Left colon (tissue), 2 donors: ENCODE results near the gene CD163L1. TPM values are rescaled to one million over a fixed set of nuclear protein-coding genes. Genes with fewer than 3 reads are reported as not detected.
A peak's percentile ranks its signal among the peaks of the same experiment; 100 is the strongest.
"Not testable (repeated sequence)": the region's sequence is repeated elsewhere in the genome, so short reads cannot be mapped to it uniquely, and the experiment has no call there.

ENCODE experiments used
- ATAC-seq: fragments of 200-7000 bp; cut with Tn5 transposase; one replicate; pipeline ENCODE4 v1.9.1; 2020; ENCODE audit warnings: mild to moderate bottlenecking, moderate library complexity
- DNase-seq, 2 donors: peaks; one replicate each; pipeline ENCODE4 v3.0.0-alpha.2; 2020
- intact Hi-C, 2 donors: fragments of 100-400 bp; cut with DNase I in 1 of 2; cut with micrococcal nuclease in 1 of 2; formaldehyde crosslinking; loops; one replicate each; pipeline versions ENCODE4 v1.11.2 to v1.14.0; 2022; cut with DNase I, micrococcal nuclease
- long read RNA-seq: library from polyadenylated mRNA; unstranded; transcript quantifications from one replicate; pipeline ENCODE4 v2.0.0, GENCODE V29; 2021
- total RNA-seq, 2 donors: library from RNA; stranded (reverse); fragmentation: NEBNext Ultra II Directional; extraction: Animal tissue kit (Norgen Biotek cat#: 25700); gene quantifications; one replicate each; pipeline ENCODE4 v1.2.1, GENCODE V29; 2021
- donor health status: DM: no; HTN: no; CAD: no.
- donor health status: DM: yes; HTN: yes; CAD: no.

CD163L1 gene
- total RNA-seq: 10 to 100 TPM in 1 of 2 donors, 1 to 10 TPM in 1; 9.8 to 18.3 TPM
- long read RNA-seq, full-length matches to known transcripts: 1 of 2 reads
- long read RNA-seq, partial matches to known transcripts: 0 of 2 reads
- long read RNA-seq, other reads (novel, unspliced or antisense): 1 of 2 reads

DNA sequence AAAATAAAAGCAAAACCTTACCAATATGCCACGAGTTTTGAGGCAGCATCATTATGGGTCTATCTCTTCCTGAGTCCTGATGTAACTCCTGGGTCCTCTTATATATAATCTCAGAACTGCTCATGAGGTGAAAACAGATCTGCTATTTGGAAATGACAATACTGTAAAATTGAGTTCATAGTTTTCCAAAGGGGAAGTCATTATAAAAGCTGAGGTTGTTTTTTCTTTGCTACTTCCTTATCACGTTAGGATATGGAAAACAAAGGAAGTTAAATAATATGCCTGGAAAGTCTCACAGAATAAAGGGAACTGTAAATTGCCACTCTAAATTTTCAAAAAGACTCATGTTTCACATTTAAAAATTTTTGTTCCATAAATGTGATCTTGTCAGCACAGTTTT lies at the start of gene CD163L1:
Gene CD163L1, minus strand, starts transcription at position 78 of the 400 bp plus-strand sequence. Its CDS starts 26 bp downstream, at position 52.
- ATAC-seq: peak; percentile 73
- DNase-seq: no peak
- intact Hi-C loops: no loop called here

DNA sequence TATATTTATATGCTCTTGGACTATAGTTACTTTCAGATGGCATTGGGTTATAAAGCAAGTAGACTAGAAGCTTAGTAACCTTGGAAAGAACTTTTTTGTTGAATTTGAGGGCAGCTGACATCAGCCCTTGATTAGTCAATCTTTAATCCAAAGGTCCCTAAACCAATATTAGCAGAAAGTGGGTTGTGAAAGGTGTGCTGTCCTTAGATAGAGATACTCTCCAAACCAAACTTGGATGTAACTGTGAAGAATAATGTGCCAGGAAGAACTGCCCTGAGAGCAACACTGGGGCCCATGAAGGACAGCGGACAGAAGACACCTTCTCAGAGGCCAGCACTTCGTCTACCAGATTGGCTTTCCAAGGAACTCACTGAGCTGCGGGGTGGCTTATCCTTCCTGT lies 49.1 kb upstream of the CD163L1 start:
- intact Hi-C loops: no loop called here
- no peak for DNase-seq
- no peak for ATAC-seq

DNA sequence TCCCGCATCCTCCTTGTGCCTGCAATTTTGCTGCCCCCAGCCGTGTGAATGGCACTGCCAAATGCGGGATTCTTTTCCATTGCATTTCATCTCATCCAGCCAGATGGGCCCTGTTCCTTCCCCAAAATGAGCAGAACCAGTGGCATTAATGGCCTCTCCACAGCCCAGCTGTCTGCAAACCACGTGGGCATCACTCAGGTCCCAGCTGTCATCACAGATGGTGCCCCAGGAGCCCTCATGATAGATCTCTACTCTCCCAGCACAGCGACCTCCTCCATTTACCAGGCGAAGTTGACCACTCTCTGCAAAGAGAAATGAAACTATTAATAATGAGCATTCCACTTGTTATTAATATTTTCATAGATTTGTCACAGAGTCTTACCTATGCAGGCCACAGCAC lies 42.6 kb upstream of the CD163L1 start:
- no peak for ATAC-seq
- no peak for DNase-seq
- intact Hi-C loops: no loop called here

DNA sequence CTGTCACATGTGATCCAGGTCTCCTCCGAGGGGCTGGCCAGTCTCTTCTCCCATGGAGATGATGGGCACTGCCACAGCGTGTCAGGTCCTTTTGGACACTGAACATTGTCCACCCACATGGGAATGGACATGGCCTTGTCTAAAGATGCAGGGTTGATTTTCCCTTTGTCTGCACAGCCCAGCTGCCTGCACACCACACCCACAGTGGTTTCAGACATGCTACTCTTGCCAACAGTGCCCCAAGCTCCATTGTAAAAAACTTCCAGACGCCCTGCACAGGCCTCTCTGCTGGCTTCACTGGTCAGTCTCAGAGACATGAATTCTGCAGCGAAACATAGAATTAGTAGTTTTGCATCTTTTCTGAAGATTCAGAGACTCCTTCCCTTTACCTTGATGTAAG lies 41.1 kb upstream of the CD163L1 start:
- DNase-seq (no peak), ATAC-seq (no peak)
- intact Hi-C loops: no loop called here

DNA sequence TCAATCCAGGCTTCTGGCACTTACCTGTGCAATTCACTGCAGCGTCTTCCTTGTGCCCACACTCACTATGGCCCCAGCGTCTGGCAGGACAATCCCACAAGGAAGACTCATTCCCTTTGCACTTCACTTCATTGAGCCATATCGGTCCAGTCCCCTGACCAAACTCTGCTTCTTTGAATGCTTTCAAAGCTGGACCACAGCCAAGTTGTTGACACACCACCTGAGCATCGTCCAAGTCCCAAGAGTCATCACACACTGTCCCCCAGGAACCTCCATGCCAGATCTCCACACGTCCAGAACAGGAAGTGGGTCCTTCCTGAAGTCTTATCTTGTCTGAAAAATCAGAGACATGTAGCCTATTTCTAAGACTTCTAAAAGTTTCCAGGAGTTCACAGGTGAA lies 39.4 kb upstream of the CD163L1 start:
- intact Hi-C loops: no loop called here
- ATAC-seq: no peak
- DNase-seq: no peak

DNA sequence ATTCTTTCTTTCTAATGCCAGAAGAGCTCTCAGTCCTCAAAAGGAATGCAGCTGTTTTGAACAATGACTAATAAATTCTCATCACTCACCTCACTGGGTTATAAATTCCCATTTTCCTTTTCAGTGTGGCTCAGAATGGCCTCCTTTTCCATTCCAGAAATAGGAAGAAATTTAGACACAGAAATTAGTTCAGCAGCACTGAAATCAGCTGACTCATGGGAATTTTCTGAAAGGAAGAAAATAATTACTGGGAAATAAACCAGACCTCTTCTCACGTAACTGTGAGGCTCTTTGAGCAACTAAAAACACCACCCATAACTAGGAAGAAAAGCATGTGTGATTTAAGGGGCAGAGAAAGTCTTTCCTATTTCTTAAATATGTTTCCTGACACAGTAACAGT lies 35.8 kb upstream of the CD163L1 start:
- intact Hi-C loops: no loop called here
- DNase-seq: no peak

DNA sequence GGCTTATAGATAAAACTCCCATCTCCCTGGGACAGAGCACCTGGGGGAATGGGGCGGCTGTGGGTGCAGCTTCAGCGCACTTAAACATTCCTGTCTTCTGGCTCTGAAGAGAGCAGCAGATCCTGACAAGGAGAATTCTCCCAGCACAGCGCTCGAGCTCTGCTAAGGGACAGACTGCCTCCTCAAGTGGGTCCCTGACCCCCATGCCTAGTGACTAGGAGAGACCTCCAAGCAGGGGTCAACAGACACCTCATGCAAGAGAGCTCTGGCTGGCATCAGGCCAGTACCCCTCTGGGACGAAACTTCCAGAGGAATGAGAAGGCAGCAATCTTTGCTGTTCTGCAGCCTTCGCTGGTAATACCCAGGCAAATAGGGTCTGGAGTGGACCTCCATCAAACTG lies 28.1 kb upstream of the CD163L1 start:
- ATAC-seq (no peak), DNase-seq (no peak)
- intact Hi-C loops: no loop called here

More for the DNA sequence above, 35.8 kb upstream of the CD163L1 start:
- ATAC-seq: no peak

DNA sequence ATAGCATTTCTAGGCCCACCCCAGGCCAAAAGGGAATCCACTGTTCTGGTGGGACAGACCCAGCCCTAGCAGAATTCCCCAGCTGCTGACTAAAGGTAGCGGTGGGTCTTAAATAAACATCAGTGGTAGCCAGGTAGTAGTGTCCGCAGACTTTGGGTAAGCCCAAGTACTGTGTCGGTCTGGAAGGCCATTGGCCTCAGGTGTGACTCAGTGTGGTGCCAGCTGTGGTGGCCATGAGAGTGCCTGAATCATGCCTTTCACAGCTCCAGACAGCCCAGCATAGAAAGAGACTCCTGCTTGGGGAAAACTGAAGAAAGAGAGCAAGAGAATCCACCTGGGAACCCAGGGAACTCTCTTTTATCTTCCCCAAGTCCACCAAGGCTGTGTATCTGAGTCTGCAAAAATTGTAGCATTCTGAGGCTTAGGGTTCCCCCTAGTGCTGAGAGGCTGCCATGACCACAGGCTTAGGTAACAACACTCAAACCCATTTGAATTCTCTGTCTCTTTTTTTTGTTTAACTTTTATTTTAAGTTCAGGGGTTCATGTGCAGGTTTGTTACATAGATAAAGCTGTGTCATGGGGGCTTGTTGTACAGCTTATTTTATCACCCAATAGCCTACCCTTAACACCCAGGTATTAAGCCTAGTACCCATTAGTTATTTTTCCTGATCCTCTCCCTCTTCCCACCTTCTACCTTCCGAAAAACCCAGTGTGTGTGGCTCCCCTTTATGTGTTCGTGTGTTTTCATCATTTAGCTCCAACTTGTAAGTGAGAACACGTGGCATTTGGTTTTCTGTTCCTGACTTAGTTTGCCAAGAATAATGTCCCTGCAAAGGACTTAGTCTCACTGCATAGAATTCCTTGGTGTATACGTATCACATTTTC lies 16.7 kb upstream of the CD163L1 start:
- intact Hi-C loops: loop anchor here in 1 of 2 donors (5.0 kb wide), 1 partner anchor 238 kb away; no protein-coding TSS in a partner anchor
- peak; percentile 32 to 33 for DNase-seq
- peak; percentile 73 for ATAC-seq

DNA sequence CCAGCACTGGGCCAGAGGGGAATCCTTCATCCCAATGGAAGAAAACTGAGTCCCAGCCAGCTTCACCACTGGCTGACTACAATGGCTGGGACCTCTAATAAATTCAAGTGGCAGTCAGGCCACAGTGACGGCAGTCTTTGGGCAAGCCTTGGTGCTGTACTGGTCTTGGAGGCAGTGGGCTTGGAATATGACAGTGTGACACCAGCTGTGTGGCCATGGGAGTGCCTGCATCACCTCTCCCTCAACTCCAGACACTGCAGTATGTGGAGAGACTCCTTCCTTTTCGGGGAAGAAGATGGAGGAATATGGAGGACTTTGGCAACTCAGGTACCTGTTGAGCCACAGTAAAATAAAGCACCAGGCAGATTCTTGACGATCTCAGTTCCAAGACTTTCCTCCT lies 16.0 kb upstream of the CD163L1 start:
- intact Hi-C loops: loop anchor here in 1 of 2 donors (5.0 kb wide), 1 partner anchor 238 kb away; no protein-coding TSS in a partner anchor
- ATAC-seq (no peak), DNase-seq (no peak)

DNA sequence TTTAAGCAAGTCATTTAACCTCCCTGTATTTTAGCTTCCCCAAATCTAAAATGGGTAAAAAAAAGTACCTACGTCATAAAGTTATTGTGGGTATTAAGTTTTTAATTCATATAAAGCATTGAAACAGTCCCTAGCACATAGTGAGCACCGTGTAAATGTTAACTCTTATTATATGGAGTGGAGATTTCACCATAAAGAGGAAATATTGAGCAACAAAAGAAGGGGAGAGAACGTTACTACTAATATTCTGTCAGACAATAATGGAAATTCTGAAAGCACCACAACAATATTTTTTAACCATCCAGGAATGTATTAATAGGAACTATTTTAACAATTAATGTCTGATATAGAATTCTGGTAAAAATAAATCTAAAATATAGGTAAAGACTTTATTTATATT lies 7.8 kb upstream of the CD163L1 start:
- no peak for ATAC-seq
- intact Hi-C loops: no loop called here

DNA sequence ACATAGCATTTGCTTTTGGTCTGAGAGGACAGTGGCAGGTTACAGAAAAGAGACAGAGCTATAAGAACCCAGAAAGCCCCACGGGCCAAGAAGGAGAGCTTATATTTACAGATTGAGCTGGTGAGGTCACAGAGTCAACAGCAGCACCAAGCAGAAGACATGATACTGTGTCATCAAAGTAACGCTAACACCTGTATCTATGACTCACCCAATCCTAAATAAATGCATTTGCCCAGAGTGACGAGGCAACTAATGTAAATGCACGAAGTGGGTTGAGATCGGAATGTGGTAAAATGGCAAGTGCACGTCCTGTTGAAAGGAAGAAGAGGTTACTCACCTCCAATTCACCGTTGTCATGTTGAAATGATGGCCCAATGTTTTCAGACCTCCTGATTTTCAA lies 6.7 kb upstream of the CD163L1 start:
- no peak for ATAC-seq
- intact Hi-C loops: no loop called here

More for the DNA sequence above, 7.8 kb upstream of the CD163L1 start:
- no peak for DNase-seq

DNA sequence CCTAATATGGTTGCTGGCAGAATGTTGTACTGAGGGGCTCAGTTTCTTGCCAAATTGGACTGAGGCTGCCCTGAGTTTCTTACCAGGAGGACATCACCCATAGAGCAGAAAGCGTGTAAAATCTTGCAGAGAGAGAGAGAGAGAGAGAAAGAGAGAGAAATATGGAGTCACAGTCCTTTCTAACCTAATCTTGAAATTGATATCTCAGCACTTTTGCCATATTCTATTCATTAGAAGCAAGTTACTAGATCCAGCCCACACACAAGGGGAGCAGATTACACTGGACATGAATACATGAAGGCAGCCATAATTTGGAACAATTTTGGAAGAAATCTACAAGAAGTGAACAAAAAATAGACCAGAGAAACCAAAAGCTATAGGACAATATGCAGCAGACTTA lies 4.1 kb upstream of the CD163L1 start:
- no peak for ATAC-seq
- no peak for DNase-seq
- intact Hi-C loops: no loop called here

More for the DNA sequence above, 6.7 kb upstream of the CD163L1 start:
- DNase-seq: no peak

DNA sequence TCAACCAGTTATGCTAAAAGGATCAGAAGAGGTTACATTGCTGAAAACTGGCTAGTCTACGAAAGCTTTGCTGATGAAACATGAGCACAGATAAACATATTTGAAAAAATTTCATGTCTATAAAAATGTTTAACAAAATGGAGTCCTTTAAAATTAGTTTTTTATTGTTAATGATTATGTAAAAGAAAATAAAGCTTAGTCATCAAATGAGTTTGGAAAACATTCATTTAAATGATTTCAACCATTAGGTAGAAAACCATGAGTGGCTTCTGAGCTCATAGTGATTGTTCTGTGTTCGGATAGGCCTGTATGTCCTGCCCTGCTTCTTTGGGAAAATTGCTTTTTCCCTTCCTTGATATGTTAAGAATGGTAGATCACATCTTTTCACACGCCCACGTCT lies 584 bp upstream of the CD163L1 start:
- DNase-seq: no peak
- no peak for ATAC-seq
- intact Hi-C loops: no loop called here

DNA sequence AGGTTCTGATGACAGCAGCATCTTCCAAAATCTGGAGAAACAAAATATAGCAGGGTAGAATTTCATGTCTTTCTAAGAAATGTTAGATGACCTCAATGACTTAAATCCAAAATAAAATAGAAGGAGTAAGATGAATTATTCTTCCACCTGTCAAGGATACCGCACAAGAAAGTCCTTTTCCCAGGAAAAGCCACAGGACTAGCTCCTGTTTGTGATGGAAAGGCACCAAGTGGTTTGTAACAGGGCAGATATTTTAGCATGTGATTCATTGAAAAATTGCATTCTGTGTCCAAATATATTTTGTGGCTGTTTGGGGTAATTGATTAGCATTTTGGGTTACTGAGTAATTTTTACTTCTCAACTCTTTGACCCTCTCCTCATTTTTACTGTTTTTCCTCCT lies 2.7 kb downstream of the CD163L1 start:
- intact Hi-C loops: no loop called here
- no peak for DNase-seq
- ATAC-seq: no peak

DNA sequence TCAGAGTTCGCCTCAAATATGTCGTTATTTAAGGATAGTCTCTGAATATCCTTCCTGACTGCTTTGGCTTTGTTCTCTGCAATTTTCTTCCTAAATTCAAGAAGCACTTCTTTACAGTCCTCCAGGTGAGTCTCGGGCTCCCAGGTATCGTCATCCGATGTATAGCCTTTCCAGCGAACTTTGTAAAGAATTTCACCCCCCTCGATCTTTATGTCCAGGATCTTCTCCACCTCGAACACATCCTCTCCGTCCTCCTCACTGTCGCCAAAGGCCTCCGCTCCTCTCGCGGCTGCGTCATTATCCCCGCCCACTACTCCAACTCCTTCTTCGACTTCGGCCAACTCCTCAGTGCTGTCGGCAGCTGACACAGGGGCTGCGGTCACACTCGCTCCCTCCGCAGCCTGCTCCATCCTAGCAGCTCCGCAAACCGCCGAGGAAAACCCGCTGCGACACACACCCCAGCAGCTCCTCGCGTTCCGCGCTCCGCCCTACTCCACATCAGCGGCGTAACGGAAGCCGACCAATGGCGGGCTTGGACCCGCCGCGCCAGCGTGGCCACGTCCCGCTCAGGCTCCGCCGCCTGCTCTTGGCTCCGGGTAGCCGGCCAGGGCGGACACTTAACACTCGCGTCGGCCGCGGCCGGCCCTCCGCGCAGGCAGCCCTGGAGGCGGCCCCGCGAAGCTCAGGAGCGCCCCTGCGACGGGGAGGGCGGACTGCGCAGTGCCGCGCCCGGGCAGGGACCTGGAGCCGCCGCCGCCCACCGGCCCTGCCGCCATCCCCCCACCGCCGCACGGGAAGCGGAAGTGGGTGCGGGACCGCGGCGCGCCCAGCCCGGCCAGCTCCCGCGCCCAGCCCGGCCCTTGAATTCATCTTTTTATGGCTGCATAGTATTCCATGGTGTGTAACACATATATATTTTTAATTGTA lies 4.1 kb downstream of the CD163L1 start:
- peak; percentile 87 for ATAC-seq
- intact Hi-C loops: no loop called here
- DNase-seq: peak; percentile 31 to 46

DNA sequence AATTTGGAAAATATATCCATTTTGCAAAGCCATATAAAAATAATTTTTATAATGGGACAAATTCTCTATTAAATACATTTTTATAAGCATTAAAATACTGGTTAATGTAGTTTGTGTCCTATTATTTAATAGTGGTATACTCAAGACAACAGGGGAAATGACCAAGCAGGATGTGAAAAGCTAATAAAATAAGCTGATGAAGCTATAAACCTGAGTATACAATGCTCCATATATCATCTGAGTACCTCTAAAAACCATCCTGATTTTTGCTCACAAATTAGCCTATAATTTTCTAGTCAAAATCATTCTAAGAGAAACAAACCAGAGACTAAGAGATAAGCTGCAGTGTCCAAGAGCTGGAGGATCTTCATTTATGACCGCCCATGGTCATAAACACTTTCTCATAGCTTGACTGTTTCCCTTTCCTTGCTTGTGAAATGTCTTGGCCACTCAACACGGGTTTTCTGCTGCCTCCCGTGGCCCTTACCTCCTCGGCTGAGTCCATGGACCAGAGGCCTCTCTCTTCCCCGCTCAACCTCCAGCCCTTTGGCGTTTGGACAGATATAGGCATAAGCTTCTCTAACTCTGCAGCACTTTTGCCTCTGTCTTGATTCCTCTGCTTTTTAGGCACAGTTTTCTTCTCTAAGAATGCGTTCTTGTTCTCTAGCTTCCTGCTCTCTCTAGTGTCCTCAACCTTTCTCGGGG lies 5.5 kb downstream of the CD163L1 start:
- DNase-seq, intact Hi-C loops: not testable (repeated sequence)
- peak; percentile 7 for ATAC-seq

DNA sequence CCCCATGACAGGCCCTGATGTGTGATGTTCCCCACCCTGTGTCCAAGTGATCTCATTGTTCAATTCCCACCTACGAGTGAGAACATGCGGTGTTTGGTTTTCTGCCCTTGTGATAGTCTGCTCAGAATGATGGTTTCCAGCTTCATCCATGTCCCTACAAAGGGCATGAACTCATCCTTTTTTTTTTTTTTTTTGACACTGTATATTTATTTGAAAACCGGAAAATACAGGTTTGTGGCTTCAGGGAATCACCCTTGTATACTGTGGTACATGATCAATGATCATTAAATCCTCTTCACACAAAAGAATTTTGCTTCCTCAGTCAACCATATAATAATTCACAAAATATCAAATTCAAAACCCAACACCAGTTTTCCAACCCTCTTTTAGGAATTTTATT lies 6.5 kb downstream of the CD163L1 start:
- ATAC-seq, DNase-seq, intact Hi-C loops: not testable (repeated sequence)

DNA sequence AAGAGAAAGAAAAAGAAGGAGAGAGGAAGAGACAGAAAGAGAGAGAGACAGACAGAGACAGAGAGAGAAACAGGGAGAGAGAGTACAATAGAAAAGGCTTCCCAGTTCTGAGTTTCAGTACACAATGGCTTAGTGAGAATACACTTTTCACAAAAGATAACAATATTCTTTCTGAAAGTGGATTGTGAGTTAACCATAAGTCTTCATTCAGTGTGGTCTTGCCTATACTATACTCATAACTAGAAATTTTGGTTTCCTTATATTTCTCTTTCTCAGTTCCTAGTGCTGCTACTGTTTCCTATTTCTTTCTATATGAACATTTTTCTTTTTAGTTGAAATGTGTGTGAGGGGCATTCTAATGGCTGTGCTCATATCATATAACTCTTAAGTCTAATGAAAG lies 9.3 kb downstream of the CD163L1 start:
- DNase-seq (no peak), ATAC-seq (no peak)
- intact Hi-C loops: no loop called here
